GM19397 (cell line): ENCODE measurements around the gene PREX1.
"Not testable (repeated sequence)": the region's sequence is repeated elsewhere in the genome, so short reads cannot be mapped to it uniquely, and the experiment has no call there.

Source experiments
- ATAC-seq: cut with Tn5 transposase; IDR thresholded peaks from one replicate; pipeline ENCODE4 v1.9.1; 2021; ENCODE audit warnings: mild to moderate bottlenecking, moderate library complexity; ENCODE audit not compliant: unreplicated experiment

Gene PREX1, protein sequence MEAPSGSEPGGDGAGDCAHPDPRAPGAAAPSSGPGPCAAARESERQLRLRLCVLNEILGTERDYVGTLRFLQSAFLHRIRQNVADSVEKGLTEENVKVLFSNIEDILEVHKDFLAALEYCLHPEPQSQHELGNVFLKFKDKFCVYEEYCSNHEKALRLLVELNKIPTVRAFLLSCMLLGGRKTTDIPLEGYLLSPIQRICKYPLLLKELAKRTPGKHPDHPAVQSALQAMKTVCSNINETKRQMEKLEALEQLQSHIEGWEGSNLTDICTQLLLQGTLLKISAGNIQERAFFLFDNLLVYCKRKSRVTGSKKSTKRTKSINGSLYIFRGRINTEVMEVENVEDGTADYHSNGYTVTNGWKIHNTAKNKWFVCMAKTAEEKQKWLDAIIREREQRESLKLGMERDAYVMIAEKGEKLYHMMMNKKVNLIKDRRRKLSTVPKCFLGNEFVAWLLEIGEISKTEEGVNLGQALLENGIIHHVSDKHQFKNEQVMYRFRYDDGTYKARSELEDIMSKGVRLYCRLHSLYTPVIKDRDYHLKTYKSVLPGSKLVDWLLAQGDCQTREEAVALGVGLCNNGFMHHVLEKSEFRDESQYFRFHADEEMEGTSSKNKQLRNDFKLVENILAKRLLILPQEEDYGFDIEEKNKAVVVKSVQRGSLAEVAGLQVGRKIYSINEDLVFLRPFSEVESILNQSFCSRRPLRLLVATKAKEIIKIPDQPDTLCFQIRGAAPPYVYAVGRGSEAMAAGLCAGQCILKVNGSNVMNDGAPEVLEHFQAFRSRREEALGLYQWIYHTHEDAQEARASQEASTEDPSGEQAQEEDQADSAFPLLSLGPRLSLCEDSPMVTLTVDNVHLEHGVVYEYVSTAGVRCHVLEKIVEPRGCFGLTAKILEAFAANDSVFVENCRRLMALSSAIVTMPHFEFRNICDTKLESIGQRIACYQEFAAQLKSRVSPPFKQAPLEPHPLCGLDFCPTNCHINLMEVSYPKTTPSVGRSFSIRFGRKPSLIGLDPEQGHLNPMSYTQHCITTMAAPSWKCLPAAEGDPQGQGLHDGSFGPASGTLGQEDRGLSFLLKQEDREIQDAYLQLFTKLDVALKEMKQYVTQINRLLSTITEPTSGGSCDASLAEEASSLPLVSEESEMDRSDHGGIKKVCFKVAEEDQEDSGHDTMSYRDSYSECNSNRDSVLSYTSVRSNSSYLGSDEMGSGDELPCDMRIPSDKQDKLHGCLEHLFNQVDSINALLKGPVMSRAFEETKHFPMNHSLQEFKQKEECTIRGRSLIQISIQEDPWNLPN (N-terminal part only)

DNA sequence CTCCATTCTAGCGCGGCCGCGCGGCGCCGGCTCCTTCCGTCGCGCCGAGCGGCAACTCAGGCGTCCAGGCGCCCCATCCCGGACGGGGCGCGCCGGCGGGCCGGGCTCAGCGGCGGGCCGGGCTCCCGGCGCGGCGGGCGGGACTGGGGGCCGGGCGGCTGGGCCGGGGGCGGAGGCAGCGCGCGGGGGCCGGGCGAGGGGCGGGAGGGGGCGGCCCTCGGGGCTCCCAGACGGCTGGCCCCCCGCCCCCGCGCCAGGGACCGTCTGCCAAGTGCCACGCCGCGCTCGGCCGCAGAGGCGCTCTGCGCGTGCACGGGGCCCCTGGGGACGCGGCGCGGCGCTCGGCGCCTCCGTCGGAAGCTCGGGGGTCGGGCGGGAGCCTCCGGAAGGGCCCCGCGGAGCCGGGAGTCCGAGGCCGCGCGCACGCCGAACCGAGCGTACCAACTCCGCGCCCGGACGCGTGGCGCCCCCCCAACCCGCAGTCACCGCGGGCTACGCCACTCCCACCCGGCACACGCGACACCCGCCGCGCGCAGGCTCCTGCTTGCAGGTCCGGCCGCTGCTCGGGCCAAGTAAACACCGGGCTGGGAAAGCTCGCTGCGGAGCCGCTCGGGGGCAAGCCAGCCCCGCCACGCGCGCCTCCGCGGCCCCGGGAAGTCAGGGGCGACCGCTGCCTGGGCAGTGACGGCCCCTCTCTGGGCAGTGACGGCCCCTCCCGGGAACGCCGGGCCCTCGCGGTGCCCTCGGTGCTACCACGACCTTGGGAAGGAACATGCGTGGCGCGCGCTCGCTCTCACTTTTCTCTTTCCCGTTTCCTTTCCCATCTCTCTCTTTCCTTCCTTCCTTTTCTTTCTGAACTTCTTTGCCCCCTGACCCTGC lies at the start of gene PREX1:
Gene PREX1, minus strand, starts transcription at position 145 of the 879 bp plus-strand sequence. Its CDS starts 139 bp downstream, at position 6.
- peak; percentile 61 for ATAC-seq

DNA sequence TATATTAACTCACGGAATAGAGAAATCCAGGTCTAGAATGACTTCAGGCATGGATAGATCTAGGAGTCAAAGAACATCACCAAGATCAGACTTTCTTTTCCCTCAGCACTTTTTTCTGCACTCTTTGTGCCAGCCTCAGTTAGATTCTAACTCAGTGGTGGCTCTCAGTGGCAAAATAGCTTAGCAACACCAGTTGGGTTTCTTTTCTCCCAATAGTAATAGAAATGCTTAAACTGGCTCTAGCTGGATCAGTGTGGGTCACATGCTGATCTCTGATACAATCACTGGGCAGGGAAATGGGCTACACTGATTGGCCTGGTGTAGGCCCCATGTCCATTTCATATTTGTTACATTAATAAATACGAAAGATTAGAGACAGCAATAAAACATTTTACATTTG lies 49.5 kb upstream of the PREX1 start:
- no peak for ATAC-seq

DNA sequence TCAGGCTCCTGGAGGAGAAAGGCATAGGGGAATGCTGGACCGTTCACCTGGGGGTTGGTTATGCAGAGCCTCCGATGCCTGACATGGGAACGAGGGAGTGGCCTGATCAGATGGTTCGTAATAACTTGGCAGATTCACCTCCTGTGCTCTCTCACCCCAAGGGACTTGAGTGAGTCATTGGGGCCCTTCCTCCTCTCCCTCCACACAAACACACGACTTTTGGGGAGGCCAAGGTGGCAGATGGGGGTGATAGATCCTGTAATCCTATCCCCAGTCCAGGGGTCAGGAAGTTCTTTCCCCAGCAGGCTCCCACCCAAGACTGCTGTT lies 48.1 kb upstream of the PREX1 start:
- ATAC-seq, result no peak

DNA sequence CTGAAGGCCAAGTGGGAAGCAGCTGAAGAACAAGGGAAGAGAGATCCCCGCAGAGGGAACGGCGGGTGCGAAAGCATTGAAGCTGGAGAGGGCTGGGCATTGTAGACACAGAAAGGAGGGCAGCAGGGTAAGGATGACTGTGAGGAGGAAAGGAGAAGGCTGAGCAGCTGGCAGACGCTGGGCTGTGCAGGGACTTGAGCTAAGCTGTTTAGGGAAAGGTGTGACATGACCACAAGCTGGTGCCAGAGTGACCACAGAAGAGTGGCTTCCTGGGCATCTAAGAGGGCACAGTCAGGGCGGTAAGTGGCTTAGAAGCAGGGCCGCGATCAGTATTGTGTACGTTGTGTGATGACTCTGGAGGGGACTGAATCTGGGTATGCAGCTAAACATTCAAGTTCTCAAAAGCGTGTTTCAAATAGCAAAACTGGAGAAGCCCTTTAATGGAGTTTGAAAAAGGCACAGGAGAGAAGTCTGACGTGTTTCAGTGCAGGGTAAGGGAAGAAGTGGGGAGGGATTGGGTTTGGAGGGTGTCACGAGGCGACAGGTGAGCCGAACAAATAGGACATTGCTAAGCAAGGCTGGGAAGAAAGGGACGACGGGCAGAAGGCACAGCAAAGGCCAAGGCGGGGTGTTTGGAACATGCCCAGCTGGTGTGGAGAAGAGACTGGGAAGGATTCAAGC lies 47.6 kb upstream of the PREX1 start:
- ATAC-seq, result no peak

DNA sequence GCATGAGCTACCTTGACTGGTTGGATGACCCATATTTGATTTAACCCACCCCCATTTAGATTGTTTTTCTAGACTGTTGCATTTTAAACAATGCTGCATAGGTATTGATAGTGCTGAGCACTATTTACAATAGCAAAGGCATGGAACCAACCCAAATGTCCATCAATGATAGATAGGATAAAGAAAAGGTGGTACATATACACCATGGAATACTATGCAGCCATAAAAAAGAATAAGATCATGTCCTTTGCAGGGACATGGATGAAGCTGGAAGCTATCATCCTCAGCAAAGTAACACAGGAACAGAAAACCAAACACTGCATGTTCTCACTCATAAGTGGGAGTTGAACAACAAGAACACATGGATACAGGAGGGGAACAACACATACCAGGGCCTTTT lies 41.6 kb upstream of the PREX1 start:
- not testable (repeated sequence) for ATAC-seq

DNA sequence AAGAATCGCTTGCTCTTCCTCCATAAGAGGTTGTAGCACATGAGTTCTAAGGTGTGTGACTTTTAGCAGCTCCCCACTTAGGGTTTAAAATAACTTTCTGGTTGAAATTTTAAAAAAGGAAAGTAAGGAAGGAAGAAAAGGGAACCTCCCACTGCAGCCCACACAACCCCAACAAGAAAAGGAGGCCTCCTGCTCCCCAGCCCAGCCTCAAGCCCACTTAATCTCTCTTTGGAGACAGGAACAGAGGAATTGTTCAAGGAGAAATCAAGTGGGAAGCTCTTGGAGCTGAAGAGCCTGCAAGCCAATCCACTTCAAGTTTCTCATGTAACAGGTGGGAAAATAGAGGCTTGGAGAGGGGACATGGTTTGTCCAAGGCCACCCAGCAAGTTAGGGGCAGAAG lies 39.1 kb upstream of the PREX1 start:
- ATAC-seq, result no peak

DNA sequence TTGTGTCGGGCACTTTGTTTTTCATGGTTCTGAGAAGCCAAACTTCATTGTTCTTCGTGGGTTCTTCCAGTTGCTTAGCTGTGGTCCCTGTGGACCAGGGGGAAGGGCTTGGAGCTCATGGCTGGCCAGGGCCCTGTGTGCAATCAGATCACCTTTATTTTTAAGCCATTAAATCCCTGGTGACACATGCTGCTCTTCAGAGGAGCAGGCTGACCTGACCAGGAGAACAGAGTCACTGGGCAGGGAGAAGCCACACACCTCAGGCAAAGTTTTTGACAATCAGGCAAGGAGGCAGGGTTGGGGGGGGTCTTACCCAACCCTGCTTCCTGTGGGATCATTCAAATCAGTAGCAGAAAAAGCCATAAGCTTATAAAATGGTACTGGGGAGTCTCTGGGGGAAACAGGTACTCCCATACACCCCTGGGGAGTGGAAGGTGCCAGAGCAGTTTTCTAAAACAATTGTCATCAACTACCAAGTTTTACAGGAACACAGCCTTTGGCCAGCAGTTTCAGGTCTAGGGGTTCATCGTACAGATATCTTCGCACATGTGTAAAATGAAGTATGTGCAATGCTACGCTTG lies 37.0 kb upstream of the PREX1 start:
- ATAC-seq, result no peak

DNA sequence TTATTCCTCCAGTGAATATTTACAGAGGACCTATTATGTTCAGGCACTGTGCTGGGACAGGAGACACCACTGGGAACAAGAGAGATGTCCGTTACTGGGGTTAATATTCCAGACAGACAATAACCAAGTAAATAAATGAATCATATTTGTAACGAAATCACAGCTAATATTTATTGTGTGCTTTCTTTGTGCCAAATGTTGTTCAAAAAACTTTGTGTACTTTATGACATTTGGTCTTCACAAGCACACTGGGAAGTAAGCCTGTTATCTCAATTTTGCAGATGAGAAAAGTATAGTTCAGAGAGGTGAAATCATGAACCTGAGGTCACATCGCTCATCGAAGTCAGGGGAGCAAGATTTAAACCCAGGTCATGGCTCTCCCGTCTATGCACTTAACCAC lies 36.5 kb upstream of the PREX1 start:
- ATAC-seq, result no peak

DNA sequence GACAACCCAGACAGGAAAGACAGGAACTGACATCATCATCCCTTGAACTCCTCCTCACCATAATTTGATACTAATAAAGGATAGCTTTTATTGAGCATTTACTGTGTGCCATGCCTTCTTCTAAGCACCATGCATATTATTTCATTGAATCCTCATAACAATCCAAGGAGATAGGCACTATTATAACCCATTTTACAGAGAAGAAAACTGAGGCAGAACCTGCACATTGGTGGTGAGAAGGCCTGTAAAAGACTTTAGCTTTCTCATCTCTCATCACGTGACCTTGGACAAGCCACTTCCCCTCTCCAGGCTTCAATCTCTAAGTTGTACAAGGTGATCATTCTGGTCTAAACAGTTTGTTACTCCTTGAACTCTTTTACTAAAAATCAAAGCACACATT lies 34.5 kb upstream of the PREX1 start:
- no peak for ATAC-seq

DNA sequence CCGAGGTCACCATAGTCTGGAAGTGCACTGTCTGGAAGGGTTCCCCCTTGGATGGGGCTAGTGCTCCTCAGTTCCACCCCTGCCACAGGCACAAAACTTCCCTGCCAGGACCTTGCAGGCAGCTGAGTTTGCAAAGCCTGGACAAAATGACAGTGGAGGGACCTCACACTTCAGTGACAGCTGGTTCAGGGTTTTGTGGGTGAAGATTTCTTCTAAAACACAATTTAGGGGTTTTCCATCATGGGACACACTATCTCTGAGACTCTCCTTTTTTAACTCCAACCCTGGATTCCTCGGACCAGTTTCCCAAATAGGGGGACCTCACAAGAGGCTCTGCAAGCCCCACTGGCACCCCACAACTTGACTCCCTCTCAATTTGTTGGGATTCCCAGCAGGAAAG lies 33.6 kb upstream of the PREX1 start:
- no peak for ATAC-seq

DNA sequence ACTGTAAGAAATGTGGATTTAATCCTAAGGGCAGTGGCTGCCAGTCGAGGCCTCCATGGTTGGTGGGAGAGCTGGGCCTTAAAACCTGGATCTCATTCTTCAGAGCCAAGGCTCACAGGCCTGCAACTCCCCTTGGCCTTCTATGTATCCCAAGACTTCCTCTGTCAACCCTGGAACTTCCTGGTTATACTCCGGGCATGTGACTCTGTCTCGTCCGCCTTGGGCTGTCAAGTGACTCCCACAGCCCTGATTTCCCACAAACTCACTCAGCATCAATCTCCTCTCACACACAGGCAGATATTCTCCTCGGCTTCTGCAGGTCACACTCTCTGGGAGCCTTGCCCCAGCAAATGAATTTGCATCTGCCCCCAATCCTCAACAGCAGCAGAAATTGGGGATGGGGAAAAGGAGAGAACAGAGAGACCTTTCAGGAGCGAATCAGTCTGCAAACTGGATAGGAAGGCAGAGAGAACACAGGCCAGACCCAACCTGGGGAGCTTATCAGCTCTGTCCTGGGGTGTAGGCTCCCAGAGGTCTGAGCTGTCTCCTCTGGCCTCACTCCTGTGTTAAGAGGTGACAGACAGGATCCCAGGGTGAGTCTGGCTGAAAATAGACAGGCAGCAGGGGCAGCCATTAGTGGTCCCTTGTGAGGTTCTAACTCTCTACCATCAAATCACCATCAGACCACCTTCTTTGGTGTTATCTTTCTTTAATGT lies 30.4 kb upstream of the PREX1 start:
- no peak for ATAC-seq

DNA sequence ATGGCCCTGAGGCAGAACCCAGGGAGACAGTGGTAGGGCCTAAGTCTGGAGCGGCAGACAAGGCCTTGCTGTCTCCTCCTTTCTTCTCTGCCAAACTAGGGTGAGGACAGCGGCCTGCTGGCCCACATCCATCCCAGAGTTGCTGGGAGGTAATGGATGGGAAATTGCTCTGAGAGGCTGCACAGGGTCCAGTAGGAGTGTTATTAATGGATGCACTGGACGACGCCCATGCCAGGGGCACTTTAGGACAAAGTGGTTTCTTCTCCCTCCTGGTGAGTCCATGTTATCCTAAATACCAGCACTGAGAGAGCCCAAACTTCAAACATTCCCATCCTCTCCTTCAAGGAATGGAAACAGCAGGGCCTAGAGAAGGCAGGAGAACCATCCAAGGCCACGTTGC lies 28.3 kb upstream of the PREX1 start:
- no peak for ATAC-seq

DNA sequence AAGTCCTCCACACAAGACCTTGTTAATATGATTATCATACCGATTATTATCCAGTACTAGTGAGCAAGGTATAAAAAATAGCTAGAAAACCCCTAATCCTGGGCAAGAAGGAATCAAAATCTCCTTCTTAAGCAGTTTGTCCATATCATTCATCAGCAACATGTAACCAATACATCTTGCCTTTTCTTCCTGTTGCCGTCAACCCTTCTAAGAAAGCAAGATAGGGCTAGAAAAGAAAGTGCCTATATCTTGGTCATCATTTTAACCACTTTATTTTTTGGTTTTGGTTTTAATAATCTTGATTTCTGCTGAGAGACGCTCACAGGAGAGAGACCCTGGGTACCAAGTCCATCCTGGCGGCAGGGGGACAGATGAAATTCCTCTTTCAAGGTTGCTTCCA lies 27.2 kb upstream of the PREX1 start:
- ATAC-seq, result no peak

DNA sequence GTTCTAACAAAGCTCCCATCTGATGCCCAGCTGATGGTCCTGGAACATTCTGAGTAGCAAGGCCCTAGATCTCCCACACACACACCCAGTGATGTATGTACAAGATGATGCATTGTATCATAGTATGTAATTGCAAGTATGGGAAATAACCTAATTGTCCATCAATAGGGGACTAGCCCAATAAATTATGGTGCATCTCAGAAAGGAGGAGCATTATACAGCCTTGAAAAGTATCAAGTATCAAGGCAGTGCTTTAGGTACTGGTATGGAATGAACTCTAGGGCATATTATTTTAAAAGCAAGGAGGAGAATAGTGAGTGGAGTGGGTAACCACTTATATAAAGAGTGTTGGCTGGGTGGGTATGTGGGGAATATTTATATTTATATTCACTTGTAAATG lies 24.8 kb upstream of the PREX1 start:
- ATAC-seq, result no peak

DNA sequence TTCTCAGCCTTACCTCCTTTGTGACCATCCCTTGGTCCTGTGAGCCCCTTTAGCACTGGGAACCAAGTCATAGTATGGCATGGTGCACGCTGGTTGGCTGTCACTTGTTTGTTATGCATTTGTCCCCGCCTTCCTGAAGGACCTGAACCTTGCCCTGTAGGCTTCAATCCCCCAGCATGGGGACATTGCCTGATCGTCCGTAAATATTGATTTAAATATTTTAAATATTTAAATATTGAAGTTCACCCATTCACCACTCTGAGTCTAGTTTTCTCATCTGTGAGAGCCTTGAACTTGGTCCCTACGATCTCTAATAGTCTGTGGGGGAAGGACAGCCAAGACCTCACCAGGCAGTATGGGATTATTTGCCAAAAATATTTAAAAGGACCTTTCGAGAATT lies 23.8 kb upstream of the PREX1 start:
- ATAC-seq, result no peak

DNA sequence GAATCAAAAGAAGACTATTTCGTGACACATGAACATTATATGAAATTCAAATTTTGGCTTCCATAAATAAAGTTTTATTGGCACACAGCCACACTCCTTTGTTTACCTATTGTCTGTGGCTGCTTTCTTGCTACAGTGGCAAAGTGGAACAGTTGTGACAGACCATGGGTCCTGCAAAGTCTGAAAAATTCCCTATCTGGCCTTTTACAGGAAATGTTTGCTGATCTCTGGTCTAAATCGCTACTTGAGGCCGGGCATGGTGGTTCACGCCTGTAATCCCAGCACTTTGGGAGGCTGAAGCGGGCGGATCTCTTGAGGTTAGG lies 23.1 kb upstream of the PREX1 start:
- ATAC-seq, result no peak

DNA sequence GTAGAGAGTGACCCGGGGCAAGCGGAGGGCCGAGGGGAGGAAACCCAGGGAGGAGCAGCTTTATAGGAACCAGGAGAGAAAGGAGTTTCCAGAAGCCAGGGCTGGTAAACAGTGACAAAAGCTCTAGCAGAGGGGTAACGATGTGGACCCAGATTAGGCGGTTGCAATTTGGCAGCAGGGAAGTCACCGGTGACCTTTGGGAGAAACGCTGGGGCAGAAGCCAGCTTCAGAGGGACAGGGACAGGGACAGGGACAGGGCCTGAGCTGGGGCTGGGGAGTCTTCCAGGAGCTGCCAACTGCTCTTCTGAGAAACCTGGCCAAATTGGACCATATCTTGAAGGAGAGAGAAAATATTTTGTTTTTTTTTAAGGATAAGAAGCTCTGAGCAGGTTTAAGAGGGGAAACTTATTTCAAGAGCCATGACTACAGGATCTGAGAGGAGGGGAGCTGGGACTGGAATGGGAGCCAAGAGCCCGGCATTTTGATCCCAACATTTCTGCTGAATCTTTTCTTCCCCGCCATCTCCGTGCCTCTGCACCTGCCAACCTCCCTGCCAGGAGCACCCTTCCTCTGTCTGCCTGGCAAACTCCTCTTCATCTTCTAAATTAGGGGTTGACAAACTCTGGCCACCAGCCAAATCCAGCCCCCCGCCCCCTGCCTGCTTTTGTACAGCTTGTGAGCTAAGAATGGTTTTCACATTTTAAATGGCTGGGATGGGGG lies 22.6 kb upstream of the PREX1 start:
- no peak for ATAC-seq

DNA sequence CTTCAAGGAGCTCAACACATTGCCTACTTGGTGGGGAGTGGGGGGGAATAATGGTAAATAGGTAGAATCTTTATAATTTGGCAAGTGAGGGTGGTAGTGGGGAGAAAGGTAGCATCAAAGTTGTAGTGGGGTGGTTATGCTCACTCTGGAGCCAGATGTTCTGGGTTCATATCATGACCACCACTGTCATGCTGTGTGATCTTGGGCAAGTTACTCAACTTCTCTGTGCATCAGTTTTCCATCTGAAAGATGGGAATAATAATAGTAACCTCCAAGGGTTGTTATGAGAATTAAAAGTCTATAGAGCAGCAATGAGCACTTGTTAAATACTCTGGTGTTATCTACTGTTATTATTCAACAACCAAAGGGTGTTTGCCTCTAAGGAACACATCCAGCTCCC lies 22.0 kb upstream of the PREX1 start:
- ATAC-seq, result no peak
